HG02571 (cell line): ENCODE measurements around the gene MMP17.

Experiments
- ATAC-seq: cut with Tn5 transposase; IDR thresholded peaks from one replicate; pipeline ENCODE4 v1.9.1; 2021; ENCODE audit warnings: mild to moderate bottlenecking, moderate library complexity; ENCODE audit not compliant: unreplicated experiment

Gene MMP17

GRCh38 chr12:131827961-131828534 lies at the start of gene MMP17:
Gene MMP17 (plus strand): TSS chr12:131828393. CDS start chr12:131828495, 102 bp downstream.
- ATAC-seq, result no peak

GRCh38 chr12:131779027-131779426 lies 49.2 kb upstream of the MMP17 start:
- ATAC-seq, result no peak

GRCh38 chr12:131782061-131782460 lies 46.1 kb upstream of the MMP17 start:
- ATAC-seq, result no peak

GRCh38 chr12:131783915-131784541 lies 44.2 kb upstream of the MMP17 start:
- no peak for ATAC-seq

- ATAC-seq, result no peak
Observed at GRCh38 chr12:131784909-131785762, 43.1 kb upstream of the MMP17 start.

- ATAC-seq, result no peak
Observed at GRCh38 chr12:131785763-131786330, 42.3 kb upstream of the MMP17 start.

- ATAC-seq, result no peak
Observed at GRCh38 chr12:131786331-131786730, 41.9 kb upstream of the MMP17 start.

- ATAC-seq, result no peak
Observed at GRCh38 chr12:131787143-131787660, 41.0 kb upstream of the MMP17 start.

GRCh38 chr12:131788070-131788469 lies 40.1 kb upstream of the MMP17 start:
- no peak for ATAC-seq

- ATAC-seq, result no peak
Observed at GRCh38 chr12:131789638-131790037, 38.6 kb upstream of the MMP17 start.

GRCh38 chr12:131793243-131794022 lies 34.8 kb upstream of the MMP17 start:
- ATAC-seq, result no peak

- ATAC-seq, result no peak
Observed at GRCh38 chr12:131794061-131794460, 34.1 kb upstream of the MMP17 start.

GRCh38 chr12:131794573-131794972 lies 33.6 kb upstream of the MMP17 start:
- ATAC-seq, result no peak

GRCh38 chr12:131795064-131795463 lies 33.1 kb upstream of the MMP17 start:
- no peak for ATAC-seq

GRCh38 chr12:131795690-131796410 lies 32.3 kb upstream of the MMP17 start:
- ATAC-seq, result no peak

GRCh38 chr12:131796411-131796736 lies 31.8 kb upstream of the MMP17 start:
- no peak for ATAC-seq

- no peak for ATAC-seq
Observed at GRCh38 chr12:131796754-131797587, 31.2 kb upstream of the MMP17 start.

GRCh38 chr12:131797588-131797934 lies 30.6 kb upstream of the MMP17 start:
- ATAC-seq, result no peak

- ATAC-seq, result no peak
Observed at GRCh38 chr12:131799195-131799594, 29.0 kb upstream of the MMP17 start.
